B cell (primary cell): ENCODE results near the gene SLC9A9. TPM values are rescaled to one million over a fixed set of nuclear protein-coding genes. Genes with fewer than 3 reads are reported as not detected.

Experiments used
- ATAC-seq: fragments of 200-7000 bp; cut with Tn5 transposase; one replicate; pipeline ENCODE4 v1.10.0; 2021; ENCODE audit warnings: low read depth, mild to moderate bottlenecking, moderate number of reproducible peaks, moderate library complexity
- CTCF ChIA-PET: fragments of 350-600 bp; sonication (Branson Sonifier 250); formaldehyde crosslinking; loops from one replicate; lab custom pipeline; 2021; ENCODE audit warnings: antibody characterized with exemption, inconsistent platforms; lab: Charles Lee
- POLR2A ChIA-PET: fragments of 350-600 bp; sonication (Branson Sonifier 250); formaldehyde crosslinking; loops from one replicate; lab custom pipeline; 2021; ENCODE audit warnings: antibody characterized with exemption; lab: Charles Lee
- DNase-seq: peaks from one replicate; pipeline ENCODE4 v3.0.0; 2013
- H2AFZ ChIP-seq: 2 replicates; pipeline ENCODE4 v1.6.1; 2012; ENCODE audit warnings: mild to moderate bottlenecking, low read depth, low read length; ENCODE audit not compliant: insufficient read depth, poor library complexity, severe bottlenecking
- H3K27ac ChIP-seq, 2 donors: 1 replicate in 1 of 2; 2 replicates in 1 of 2; pipeline ENCODE4 v1.5.1; 2012 to 2013; ENCODE audit warnings: low read length in 2 of 2, mild to moderate bottlenecking in 2 of 2, moderate library complexity in 1 of 2
- H3K27me3 ChIP-seq, 4 experiments: fragments of 200-600 bp in 1 of 4; sonication (generic) in 1 of 4; replicated peaks in 1 of 4; 1 replicate in 2 of 4; 2 replicates in 2 of 4; pipeline versions ENCODE4 v1.6.1 to v1.7.0; 2013 to 2016; ENCODE audit warnings: low read length in 3 of 4, mild to moderate bottlenecking in 2 of 4, mixed read lengths in 1 of 4, moderate library complexity in 1 of 4; ENCODE audit not compliant: insufficient read depth in 4 of 4, control insufficient read depth in 3 of 4; ENCODE audit errors: control extremely low read depth in 1 of 4
- H3K36me3 ChIP-seq, 2 experiments: replicated peaks in 1 of 2; 1 replicate in 1 of 2; 2 replicates in 1 of 2; pipeline versions ENCODE4 v1.6.1 to v1.7.1; 2013; ENCODE audit warnings: low read length in 1 of 2; ENCODE audit not compliant: insufficient read depth in 2 of 2, control insufficient read depth in 1 of 2; ENCODE audit errors: control extremely low read depth in 1 of 2, extremely low read depth in 1 of 2
- H3K4me1 ChIP-seq, 2 donors: fragments of 200-600 bp in 1 of 2; sonication (generic) in 1 of 2; 1 replicate in 1 of 2; 2 replicates in 1 of 2; pipeline versions ENCODE4 v1.5.1 to v1.6.1; 2013 to 2017; ENCODE audit warnings: low read length in 2 of 2; ENCODE audit not compliant: control insufficient read depth in 2 of 2, insufficient read depth in 2 of 2
- H3K4me2 ChIP-seq: replicated peaks from 2 replicates; pipeline ENCODE3; 2012; ENCODE audit warnings: mild to moderate bottlenecking, low read depth, low read length; ENCODE audit not compliant: poor library complexity, severe bottlenecking
- H3K4me3 ChIP-seq, 5 experiments: fragments of 200-600 bp in 1 of 5; sonication (generic) in 1 of 5; 1 replicate in 3 of 5; 2 replicates in 2 of 5; pipeline versions ENCODE4 v1.5.1 to v1.7.0; 2011 to 2016; ENCODE audit warnings: low read length in 4 of 5, mild to moderate bottlenecking in 4 of 5, low read depth in 2 of 5, control low read depth in 1 of 5, moderate library complexity in 1 of 5; ENCODE audit not compliant: insufficient read depth in 1 of 5; ENCODE audit errors: control extremely low read depth in 1 of 5, extremely low read depth in 1 of 5
- H3K79me2 ChIP-seq: fragments of 200-600 bp; sonication (generic); one replicate; pipeline ENCODE4 v1.6.0; 2016; ENCODE audit warnings: low read length; ENCODE audit not compliant: control insufficient read depth, insufficient read depth
- H3K9ac ChIP-seq: fragments of 200-600 bp; sonication (generic); 2 replicates; pipeline ENCODE4 v1.6.1; 2017; ENCODE audit warnings: mild to moderate bottlenecking, low read length, moderate library complexity
- H3K9me3 ChIP-seq, 3 donors: one replicate each; pipeline versions ENCODE4 v1.6.1 to v1.7.1; 2013; ENCODE audit warnings: low read length in 2 of 3; ENCODE audit not compliant: control insufficient read depth in 2 of 3, insufficient read depth in 1 of 3; ENCODE audit errors: control extremely low read depth in 1 of 3
- H4K20me1 ChIP-seq: 2 replicates; pipeline ENCODE4 v1.6.0; 2012; ENCODE audit warnings: mild to moderate bottlenecking, low read length; ENCODE audit not compliant: insufficient read depth, control insufficient read depth, poor library complexity, severe bottlenecking
- H3K27ac Mint-ChIP-seq: one replicate; pipeline ENCODE4 v1.8.0; 2021; ENCODE audit warnings: mixed read lengths
- H3K27me3 Mint-ChIP-seq: one replicate; pipeline ENCODE4 v1.8.0; 2021; ENCODE audit warnings: mixed read lengths
- H3K4me1 Mint-ChIP-seq: one replicate; pipeline ENCODE4 v1.8.0; 2021; ENCODE audit warnings: mixed read lengths
- H3K4me3 Mint-ChIP-seq: one replicate; pipeline ENCODE4 v1.8.0; 2021; ENCODE audit warnings: mixed read lengths
- H3K9me3 Mint-ChIP-seq: one replicate; pipeline ENCODE4 v1.8.0; 2022; ENCODE audit warnings: mixed read lengths; ENCODE audit not compliant: insufficient read depth
- EZH2 ChIP-seq: IDR thresholded peaks from 2 replicates; pipeline ENCODE4 v1.6.1; 2012; ENCODE audit warnings: borderline replicate concordance, low read depth, mild to moderate bottlenecking, moderate library complexity, low read length; ENCODE audit not compliant: insufficient read depth, poor library complexity, severe bottlenecking
- WGBS: methylation state at CpG from one replicate; pipeline ENCODE4 v1.1.5; 2013; ENCODE audit warnings: missing lambda C conversion rate; ENCODE audit not compliant: insufficient coverage; 5-methylcytosine and 5-hydroxymethylcytosine counted together
- intact Hi-C: fragments of 100-400 bp; cut with micrococcal nuclease; formaldehyde crosslinking; loops from one replicate; pipeline ENCODE4 v1.10.0; 2022
- polyA plus RNA-seq: library from polyadenylated mRNA; depleted of rRNA; stranded (reverse); fragments of >200 nt; gene quantifications from 2 replicates; pipeline ENCODE4 v1.2.3, GENCODE V29; 2012
- total RNA-seq, 2 donors: library from RNA; stranded (reverse); fragments of 120-200 nt in 1 of 2; gene quantifications; 1 replicate in 1 of 2; 2 replicates in 1 of 2; pipeline versions ENCODE4 v1.2.3 to v1.2.4, GENCODE V29; 2013 to 2022
- TF ChIP-seq, protein P1 (sequence below): fragments of 200-600 bp; IDR thresholded peaks from one replicate; pipeline ENCODE4 v1.8.0; 2022; ENCODE audit warnings: antibody characterized with exemption, mild to moderate bottlenecking

Gene SLC9A9
- total and polyA plus RNA-seq, 2 donors (not counting 1 experiment from before 2014, with no cell fraction given): 7.7 to 17.3 TPM

DNA sequence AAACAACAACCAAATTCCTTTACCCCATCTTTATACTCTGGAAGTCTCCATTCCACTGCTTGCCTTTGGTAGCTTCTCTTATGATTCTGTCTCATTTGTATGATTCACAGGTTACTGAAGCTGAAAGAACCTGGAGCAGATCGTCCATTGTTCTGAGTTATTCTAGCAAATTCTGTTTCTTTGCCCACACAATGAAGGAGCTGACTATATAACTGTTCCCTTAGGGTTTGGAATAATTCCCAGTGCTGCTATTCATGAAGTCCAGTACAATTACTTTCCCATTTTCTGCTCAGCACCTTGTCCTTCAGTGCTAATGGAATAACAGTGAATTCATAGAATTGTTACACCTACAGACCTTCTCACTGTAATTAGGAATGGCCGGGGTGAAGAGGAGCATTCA, 560.9 kb downstream of the SLC9A9 start:
- Mint-ChIP-seq H3K27ac (no peak overlapping the region), H3K4me1 (peaks cover 6% of the 10 kb centered on the region), H3K4me3 (no peak overlapping the region), H3K9me3 (no peaks in the 10 kb centered on the region), H3K27me3 (no peaks in the 10 kb centered on the region)
- Histone ChIP-seq H3K4me3 (no peak overlapping the region), H3K4me1 (peaks cover 0 to 3% of the 10 kb centered on the region in 2 donors), H3K79me2 (no peaks in the 10 kb centered on the region), H3K9me3 (no peaks in the 10 kb centered on the region), H3K36me3 (peaks cover 0 to 4% of the 10 kb centered on the region in 2 experiments), H3K27ac (no peak overlapping the region), H4K20me1 (no peaks in the 10 kb centered on the region), H2AFZ (no peak overlapping the region), H3K27me3 (no peaks in the 10 kb centered on the region), H3K4me2 (no peak overlapping the region), H3K9ac (no peak overlapping the region)
- CTCF ChIA-PET: no interaction called here
- TF ChIP-seq EZH2: no peak
- TF ChIP-seq, protein P1, sequence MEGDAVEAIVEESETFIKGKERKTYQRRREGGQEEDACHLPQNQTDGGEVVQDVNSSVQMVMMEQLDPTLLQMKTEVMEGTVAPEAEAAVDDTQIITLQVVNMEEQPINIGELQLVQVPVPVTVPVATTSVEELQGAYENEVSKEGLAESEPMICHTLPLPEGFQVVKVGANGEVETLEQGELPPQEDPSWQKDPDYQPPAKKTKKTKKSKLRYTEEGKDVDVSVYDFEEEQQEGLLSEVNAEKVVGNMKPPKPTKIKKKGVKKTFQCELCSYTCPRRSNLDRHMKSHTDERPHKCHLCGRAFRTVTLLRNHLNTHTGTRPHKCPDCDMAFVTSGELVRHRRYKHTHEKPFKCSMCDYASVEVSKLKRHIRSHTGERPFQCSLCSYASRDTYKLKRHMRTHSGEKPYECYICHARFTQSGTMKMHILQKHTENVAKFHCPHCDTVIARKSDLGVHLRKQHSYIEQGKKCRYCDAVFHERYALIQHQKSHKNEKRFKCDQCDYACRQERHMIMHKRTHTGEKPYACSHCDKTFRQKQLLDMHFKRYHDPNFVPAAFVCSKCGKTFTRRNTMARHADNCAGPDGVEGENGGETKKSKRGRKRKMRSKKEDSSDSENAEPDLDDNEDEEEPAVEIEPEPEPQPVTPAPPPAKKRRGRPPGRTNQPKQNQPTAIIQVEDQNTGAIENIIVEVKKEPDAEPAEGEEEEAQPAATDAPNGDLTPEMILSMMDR: no peak
- intact Hi-C loops: no loop called here
- 88% methylated on average over 1 of the region's 2 CpGs for WGBS
- POLR2A ChIA-PET: no interaction called here
- DNase-seq (no peak), ATAC-seq (no peak)

- H3K9ac ChIP-seq: no peak overlapping the region
- intact Hi-C loops: no loop called here
- H3K27ac Mint-ChIP-seq: no peak overlapping the region
- no peak overlapping the region for H3K4me3 Mint-ChIP-seq
- peaks cover 0 to 4% of the 10 kb centered on the region in 2 experiments for H3K36me3 ChIP-seq
- no peaks in the 10 kb centered on the region for H3K9me3 ChIP-seq
- ChIA-PET CTCF (no interaction called here), POLR2A (no interaction called here)
- no peak overlapping the region for H2AFZ ChIP-seq
- ATAC-seq (no peak), DNase-seq (no peak)
- no peak overlapping the region for H3K4me3 ChIP-seq
- H3K4me2 ChIP-seq: no peak overlapping the region
- H3K27me3 Mint-ChIP-seq: no peaks in the 10 kb centered on the region
- H3K4me1 Mint-ChIP-seq: peaks cover 6% of the 10 kb centered on the region
- no peaks in the 10 kb centered on the region for H4K20me1 ChIP-seq
- no peaks in the 10 kb centered on the region for H3K79me2 ChIP-seq
- H3K4me1 ChIP-seq: peaks cover 0 to 3% of the 10 kb centered on the region in 2 donors
- H3K27me3 ChIP-seq: no peaks in the 10 kb centered on the region
- TF ChIP-seq, protein P1: no peak
- TF ChIP-seq EZH2: no peak
- no peaks in the 10 kb centered on the region for H3K9me3 Mint-ChIP-seq
- no peak overlapping the region for H3K27ac ChIP-seq
- WGBS: 96% methylated on average over 3 of the region's 3 CpGs
Measured at GRCh38 chr3:143286392-143287010, 561.8 kb downstream of the SLC9A9 start.
